NOMO-1 treated with DMSO at 0.1 percent for 48 hours (cell line): ENCODE measurements around the gene CSMD2.

Experiments
- DNase-seq: peaks from one replicate; lab custom pipeline; 2025; ENCODE audit not compliant: unreplicated experiment; lab: John Stamatoyannopoulos, UW

The CSMD2 gene

GRCh38 chr1:33723251-33723650 is 441.8 kb downstream of the CSMD2 start:
- DNase-seq: no peak

GRCh38 chr1:33721301-33721815 is 443.7 kb downstream of the CSMD2 start:
- DNase-seq: no peak

DNA sequence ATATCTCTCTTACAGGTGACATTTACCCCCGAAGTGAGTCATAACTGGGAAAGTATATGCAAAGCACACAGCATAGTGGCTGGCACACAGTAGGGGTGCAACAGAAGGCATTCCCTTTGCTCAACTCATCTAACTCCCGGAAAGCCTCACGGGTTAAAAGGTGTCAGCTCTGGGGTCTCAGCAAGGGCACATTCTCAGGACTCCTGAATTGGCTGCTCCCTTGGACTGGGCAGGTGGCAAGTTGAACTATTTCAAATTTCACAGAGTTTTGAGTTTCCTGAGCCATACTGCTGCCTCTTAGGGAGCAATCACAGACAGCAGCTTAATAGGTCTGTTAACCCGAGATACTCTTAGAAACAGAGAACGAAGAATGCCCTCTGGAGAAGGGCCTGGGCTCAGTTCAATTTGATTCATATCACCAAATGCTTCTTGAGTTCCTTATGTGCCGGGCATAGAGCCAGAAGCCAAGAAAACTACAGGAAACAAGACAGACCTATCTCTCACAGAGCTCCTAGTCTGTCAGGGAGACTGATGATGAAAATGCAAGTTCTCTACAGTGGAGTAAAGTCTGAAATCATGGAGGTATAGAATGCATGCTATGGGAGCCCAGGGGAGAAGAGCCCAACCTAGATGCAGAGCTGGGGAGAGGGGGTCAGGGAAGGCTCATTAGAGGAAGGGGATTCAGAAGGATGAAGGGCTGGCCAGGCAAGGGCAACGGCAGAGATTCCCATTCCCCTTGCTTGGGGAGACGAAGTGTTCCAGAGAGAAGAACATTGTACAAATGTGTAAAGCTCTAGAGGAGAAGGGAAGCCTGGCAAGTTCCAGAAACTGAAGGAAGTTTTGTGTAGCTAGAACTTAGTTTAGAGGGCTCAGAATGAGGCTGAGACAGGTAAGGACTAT is 445.0 kb downstream of the CSMD2 start:
- no peak for DNase-seq

- no peak for DNase-seq
Measured at GRCh38 chr1:33719326-33719725, 445.7 kb downstream of the CSMD2 start.

DNA sequence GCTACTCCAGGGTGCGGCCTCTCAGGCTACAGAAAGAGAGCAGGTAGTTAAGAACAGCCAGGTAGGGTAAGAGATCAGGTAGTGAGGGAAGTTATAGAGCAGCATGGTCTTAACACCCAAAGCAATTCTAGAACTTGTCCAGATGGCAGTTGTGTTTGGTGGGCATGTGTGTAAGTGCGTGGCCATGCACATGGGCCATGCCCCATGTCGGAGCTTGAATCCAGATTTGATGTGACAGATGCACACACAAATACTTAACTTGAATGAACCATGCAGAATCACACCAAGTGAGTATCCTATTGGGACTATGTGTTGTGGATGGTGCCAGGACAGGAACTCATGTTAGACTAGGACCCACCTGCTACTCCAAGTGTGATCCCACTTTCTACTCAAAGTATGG is 446.8 kb downstream of the CSMD2 start:
- no peak for DNase-seq

- DNase-seq: no peak
Measured at GRCh38 chr1:33716976-33717688, 447.9 kb downstream of the CSMD2 start.

GRCh38 chr1:33715195-33715811 is 449.7 kb downstream of the CSMD2 start:
- DNase-seq: no peak

DNA sequence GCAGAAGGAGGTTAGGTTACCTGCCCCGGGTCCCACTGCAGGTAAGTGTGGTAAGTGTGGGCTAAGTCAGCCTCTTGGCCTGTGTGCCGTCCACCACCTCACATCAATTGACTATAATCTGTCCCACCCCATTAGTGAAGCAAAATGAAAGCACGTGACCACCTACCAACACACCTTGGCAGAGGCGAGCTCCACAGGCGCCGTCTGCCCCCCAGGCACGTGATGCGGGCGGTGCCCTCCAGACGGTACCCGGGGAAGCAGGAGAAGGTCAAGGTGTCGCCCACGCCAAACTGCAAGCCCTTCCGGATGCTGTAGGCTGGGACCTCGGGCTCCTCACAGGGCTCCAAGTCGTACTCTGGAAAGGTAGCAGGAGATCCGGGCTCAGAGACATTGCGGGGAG is 450.6 kb downstream of the CSMD2 start:
- DNase-seq: no peak

- no peak for DNase-seq
Measured at GRCh38 chr1:33713058-33713877, 451.8 kb downstream of the CSMD2 start.

- DNase-seq: no peak
Measured at GRCh38 chr1:33712186-33712585, 452.8 kb downstream of the CSMD2 start.

GRCh38 chr1:33711511-33711910 is 453.5 kb downstream of the CSMD2 start:
- no peak for DNase-seq

DNA sequence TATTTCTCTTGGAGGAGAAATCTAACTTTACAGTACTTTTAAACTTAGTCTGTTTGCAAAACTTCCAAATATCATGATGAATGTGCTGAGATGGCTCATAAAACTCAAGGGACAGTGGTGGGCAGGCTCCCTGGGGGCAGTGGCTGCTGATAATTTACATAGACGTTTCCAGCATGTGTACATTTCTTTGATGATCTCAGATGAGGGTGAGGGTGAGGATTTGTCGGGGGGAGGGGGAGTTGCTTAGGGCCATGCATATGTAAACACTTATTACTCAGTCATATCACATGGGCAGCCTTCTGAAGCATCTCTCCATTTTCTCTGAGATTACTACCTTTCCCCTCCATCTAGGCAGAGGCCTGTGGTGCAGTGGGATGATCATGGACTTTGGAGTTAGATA is 454.1 kb downstream of the CSMD2 start:
- DNase-seq: no peak

DNA sequence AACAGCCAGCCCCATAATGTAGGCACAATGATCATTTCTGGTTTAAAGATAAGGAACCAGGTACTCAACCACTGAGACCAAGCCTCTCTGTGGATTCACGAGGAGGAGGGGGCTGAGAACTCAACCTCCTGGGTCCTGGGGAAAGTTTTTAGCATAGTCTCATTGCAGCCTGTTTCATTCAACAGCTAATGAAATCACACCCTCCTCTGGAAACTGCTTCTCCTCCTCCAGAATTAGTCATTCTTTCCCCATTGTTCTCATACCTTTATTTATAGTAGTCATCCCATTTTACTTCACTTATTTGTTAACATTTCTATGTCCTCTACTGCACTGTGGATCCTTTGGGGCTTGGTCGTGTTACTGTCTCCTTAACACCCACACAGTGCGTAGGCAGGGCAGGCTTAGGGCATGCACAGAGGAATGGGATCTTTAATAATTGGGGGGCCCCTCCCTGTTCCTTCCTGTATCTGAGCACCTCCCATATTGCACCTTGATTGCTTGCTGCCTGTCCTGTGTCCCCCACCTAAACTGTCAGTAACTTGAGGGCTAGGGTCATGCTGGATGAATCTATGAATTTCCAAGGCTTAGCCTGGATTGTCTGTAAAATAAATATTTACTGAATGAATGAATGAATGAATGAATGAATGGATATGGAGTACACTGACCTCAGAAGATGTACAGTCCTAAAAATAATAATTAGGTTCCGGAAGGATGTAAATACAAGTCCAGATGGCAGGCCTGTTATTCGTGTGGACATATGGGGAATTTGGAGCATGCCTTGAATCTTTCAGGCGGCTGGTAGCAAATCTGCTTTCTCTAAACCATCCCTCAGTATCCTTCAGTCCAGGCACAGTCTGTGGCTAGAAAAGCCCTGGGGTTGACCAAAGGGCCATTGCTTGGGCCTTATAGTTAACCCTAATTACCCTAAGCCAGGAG is 455.0 kb downstream of the CSMD2 start:
- DNase-seq: no peak

DNA sequence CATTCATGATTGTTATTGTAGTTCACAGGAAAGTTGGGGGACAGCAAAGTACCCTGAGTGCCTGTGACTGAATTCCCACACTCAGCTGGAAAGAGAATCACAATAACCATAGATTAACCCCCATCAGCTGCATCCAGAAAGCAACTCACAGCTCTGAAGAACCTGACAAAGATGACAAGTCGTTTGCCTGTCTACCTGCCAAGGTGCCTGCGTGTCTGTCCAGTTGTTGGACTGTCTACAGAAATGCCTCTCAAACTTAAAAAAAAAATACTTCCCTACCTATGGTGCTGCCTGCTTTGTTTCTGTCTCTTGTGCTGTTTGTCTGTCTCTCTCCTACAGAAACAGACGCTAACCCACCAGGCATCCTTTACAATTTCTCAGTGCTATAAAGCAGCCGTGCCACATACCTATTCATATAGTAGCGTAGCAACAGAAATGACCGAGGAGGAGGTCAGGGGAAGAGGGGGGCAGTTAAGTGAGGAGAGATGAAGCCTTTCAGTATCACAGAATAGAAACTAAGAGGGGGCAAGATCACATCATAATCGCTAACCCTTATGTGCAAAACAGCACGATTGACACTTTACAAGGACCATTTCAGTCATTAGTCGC is 455.8 kb downstream of the CSMD2 start:
- DNase-seq: no peak

GRCh38 chr1:33706634-33707255 is 458.3 kb downstream of the CSMD2 start:
- no peak for DNase-seq

DNA sequence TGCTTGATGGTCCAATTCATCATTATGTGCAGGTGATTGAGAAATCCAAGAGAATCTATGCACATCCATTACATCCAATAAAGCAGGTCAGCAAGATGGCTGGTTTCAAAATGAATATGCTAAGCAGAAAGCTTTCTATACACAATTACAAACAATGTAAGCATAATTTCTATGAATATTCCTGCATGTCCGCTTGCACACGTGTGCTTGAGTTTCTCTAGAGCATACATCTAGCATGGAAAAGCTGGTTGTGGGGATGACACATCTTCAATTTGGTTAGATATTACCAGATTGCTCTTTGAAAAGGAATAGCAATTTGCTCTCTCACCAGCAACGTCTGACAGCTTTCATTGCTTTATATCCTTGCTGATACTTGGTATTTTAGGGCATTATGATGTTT is 461.6 kb downstream of the CSMD2 start:
- no peak for DNase-seq

GRCh38 chr1:33698361-33699035 is 466.5 kb downstream of the CSMD2 start:
- no peak for DNase-seq

DNA sequence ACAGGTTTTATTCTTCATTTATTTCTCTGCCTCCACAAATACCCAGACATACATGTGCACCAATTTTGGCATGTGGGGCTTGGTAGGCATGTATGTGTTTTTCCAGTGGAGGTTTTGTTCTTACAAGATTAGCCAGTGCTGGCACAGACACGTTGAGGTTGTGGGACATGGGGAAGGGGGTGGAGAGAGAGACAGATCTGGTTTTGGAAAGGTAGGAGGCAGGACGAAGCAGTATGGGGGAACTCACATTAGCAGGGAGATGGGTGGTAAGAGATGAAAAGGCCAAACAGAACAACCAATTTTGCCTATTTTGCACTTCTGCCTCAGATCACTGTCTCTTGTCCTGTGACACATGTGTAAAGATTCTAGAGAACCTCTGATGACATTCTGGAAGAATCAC is 467.2 kb downstream of the CSMD2 start:
- DNase-seq: no peak
